Measurements from ENCODE around the gene SH3RF3. TPM values are rescaled to one million over a fixed set of nuclear protein-coding genes. Genes with fewer than 3 reads are reported as not detected.

Gene SH3RF3
- polyA plus RNA-seq, 4 donors: 4.5 to 6.4 (median 5.7) TPM

GRCh38 chr2:109399066-109399465 lies 270.1 kb downstream of the SH3RF3 start:
- no peak for DNase-seq (ENCODE audit: low read depth in 4 of 4, low spot score in 2 of 4)

- DNase-seq (ENCODE audit: low read depth in 4 of 4, low spot score in 2 of 4): no peak
Observed at GRCh38 chr2:109400102-109400501, 271.1 kb downstream of the SH3RF3 start.

DNA sequence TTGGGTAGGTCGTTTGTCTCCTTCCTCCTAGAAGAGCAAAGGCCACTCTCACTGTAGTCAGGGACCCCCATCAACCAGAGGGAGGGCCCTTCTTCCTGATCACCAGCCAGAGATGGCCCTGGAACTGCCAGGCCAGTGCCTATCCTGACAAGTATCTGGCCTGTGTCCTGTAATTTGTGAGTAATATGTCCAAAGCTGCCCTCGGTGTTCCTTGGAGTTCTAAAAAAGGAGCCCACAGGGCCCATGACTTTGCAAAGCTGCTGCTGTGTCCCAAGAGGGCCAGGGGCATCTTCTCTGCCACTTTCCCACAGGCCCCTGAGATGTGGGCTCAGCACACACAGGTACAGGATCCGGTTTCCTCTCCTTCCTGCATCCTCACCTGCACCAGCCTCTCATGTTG lies 272.4 kb downstream of the SH3RF3 start:
- no peak for DNase-seq (ENCODE audit: low read depth in 4 of 4, low spot score in 2 of 4)

GRCh38 chr2:109402180-109402579 lies 273.2 kb downstream of the SH3RF3 start:
- no peak for DNase-seq (ENCODE audit: low read depth in 4 of 4, low spot score in 2 of 4)

- DNase-seq (ENCODE audit: low read depth in 4 of 4, low spot score in 2 of 4): no peak
Observed at GRCh38 chr2:109402980-109403840, 274.2 kb downstream of the SH3RF3 start.

DNA sequence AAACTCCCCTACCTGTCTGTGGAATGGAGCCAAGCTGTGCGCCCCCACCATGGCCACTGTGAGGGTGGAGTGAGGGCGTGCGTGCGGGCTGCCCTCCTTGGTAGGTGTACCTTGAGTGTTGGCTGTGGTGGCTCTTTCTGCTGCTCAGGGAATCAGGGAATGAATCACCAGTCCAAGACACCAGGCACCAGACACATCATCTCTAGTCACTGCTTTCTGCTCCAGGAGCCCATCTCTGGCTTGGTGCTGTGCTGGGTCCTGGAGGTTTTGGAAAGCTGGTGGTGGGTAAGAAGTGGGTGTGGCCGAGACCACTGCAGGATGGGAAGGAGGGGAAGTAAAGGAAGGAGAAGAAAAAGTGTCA lies 274.8 kb downstream of the SH3RF3 start:
- DNase-seq (ENCODE audit: low read depth in 4 of 4, low spot score in 2 of 4): no peak

- DNase-seq (ENCODE audit: low read depth in 4 of 4, low spot score in 2 of 4): no peak
Observed at GRCh38 chr2:109404681-109405080, 275.7 kb downstream of the SH3RF3 start.

DNA sequence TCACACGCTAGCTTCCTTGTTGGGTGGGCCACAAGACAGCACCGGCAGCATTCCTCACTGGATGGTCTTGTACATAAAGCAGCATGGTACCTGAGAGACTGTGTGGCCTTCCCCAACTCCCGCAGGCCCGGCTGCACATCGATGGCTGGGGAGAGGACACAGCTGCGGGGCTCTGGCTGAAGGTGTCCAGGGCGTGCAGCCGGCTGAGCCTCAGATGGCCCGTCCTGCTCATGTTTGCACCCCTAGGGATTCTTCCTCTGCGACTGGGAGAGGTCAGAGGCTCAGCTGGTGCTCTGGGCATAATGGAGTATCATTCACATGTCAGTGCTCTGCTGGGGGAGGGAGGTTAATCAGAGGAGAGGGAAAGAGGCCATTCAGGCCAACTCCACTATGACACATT lies 276.9 kb downstream of the SH3RF3 start:
- DNase-seq (ENCODE audit: low read depth in 4 of 4, low spot score in 2 of 4): no peak

DNA sequence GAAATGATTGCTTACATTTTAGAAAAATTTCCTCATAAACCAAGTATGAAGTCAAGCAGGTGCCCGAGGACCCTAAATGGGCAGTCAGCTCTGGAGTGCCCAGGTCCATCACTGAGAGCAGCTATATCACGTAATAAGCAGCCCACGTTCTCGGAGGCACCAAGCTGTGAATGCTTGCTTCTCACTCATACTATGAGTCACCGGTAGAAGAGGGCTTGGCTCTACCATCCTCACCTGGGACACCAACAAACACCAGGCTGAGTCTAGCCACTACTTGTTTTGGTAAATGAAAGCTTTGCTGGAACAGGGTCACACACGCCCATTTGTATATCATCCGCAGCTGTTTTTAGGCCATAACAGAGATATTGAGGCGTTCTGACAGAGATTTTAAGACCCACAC lies 277.3 kb downstream of the SH3RF3 start:
- no peak for DNase-seq (ENCODE audit: low read depth in 4 of 4, low spot score in 2 of 4)

DNA sequence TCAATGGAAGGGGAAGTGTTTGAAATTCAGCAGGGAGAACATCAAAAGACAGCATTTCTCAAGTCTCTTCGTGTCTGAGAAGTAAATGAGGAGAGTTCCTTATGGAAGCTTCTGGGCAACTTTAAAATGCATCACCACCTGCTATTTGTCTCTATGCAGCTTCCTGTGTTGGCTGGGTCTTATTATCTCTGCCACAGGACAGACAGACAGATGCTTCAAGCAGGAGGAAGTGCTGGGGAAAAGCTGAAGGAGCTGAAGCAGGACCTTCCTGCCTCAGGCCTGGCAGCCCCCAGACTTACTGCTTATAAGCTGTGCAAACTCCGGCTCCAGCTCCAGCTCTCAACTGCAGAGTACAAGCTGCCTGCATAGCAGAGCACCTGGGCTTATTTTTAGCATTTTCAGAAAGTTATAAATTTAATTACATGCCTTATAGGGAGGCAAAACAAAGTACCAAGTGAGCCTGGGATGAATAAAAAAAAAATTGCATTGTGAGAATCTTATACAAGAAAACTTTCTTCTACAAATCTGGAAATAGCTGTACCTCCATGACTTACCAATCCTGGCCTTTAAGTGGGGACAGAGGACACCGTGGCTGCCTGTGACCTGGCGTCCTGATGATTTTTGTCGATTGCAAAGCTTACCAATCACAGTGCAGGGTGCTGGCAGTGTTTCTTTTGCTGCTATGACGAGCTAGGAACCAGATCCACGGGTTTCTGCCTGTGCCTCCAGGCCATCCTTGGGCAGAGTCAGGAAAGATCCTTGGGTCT lies 278.5 kb downstream of the SH3RF3 start:
- DNase-seq (ENCODE audit: low read depth in 4 of 4, low spot score in 2 of 4): no peak

GRCh38 chr2:109408043-109408335 lies 279.0 kb downstream of the SH3RF3 start:
- no peak for DNase-seq (ENCODE audit: low read depth in 4 of 4, low spot score in 2 of 4)

- DNase-seq (ENCODE audit: low read depth in 4 of 4, low spot score in 2 of 4): no peak
Observed at GRCh38 chr2:109409321-109410038, 280.5 kb downstream of the SH3RF3 start.

- peak; percentile 51 to 71 (median 66) for DNase-seq (ENCODE audit: low read depth in 4 of 4, low spot score in 2 of 4)
Observed at GRCh38 chr2:109410039-109410815, 281.2 kb downstream of the SH3RF3 start.

- DNase-seq (ENCODE audit: low read depth in 4 of 4, low spot score in 2 of 4): no peak
Observed at GRCh38 chr2:109411640-109412325, 282.8 kb downstream of the SH3RF3 start.

- DNase-seq (ENCODE audit: low read depth in 4 of 4, low spot score in 2 of 4): no peak
Observed at GRCh38 chr2:109415581-109416013, 286.6 kb downstream of the SH3RF3 start.

- no peak for DNase-seq (ENCODE audit: low read depth in 4 of 4, low spot score in 2 of 4)
Observed at GRCh38 chr2:109417701-109418335, 288.8 kb downstream of the SH3RF3 start.

DNA sequence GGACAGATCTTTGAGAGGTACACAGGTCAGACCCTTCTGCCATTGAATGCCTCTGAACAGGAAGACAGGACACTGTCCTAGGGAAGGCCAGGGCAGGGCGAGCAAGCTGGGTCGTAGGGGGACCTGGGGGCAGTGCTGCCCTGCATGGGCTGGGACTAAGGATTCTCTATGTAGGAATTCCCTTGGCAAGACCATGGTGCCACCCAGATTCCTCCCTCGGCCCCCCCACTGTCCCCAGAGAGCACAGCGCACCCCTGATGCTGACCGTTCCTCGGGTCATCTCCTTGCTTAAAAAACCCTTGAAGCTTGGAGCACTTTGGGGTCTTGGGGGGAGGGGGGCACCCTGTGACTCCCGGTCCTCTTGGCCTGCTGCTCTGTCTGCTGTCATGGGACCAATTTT lies 289.7 kb downstream of the SH3RF3 start:
- DNase-seq (ENCODE audit: low read depth in 4 of 4, low spot score in 2 of 4): no peak

- no peak for DNase-seq (ENCODE audit: low read depth in 4 of 4, low spot score in 2 of 4)
Observed at GRCh38 chr2:109419171-109419756, 290.3 kb downstream of the SH3RF3 start.

DNA sequence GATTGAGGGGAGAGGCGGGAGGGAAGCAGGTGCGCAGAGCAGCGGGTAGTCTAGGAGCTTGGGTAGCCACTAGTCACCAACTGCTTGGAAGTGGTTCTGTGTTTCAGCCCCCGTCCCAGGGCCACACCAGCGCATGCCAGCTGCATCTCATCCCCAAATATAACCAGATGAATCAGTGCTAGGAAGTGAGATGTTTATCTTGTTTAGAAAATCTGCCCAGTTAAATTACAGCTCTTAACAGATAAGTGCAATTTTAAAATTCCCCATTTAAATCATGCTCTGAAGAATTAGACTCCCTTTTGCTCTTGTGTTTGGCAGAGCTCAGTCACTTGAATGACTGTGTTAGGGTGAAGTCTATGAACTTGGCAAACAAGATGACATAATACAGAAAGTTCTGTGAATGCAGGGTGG lies 291.0 kb downstream of the SH3RF3 start:
- no peak for DNase-seq (ENCODE audit: low read depth in 4 of 4, low spot score in 2 of 4)
